LHCN-M2 (cell line): ENCODE measurements around the gene HBP1. TPM values are rescaled to one million over a fixed set of nuclear protein-coding genes. Genes with fewer than 3 reads are reported as not detected.
A peak's percentile ranks its signal among the peaks of the same experiment; 100 is the strongest.
"Not testable (repeated sequence)": the region's sequence is repeated elsewhere in the genome, so short reads cannot be mapped to it uniquely, and the experiment has no call there.

ENCODE experiments used
- DNase-seq: peaks from one replicate; pipeline ENCODE4 v3.0.0-alpha.2; 2012; ENCODE audit warnings: low read depth
- total RNA-seq: library from RNA; depleted of rRNA; stranded (reverse); fragments of >200 nt; gene quantifications from 2 replicates; pipeline ENCODE4 v1.2.3, GENCODE V29; 2014; rRNA removed

The HBP1 gene
- total RNA-seq, 1 experiment from 2014 or later, result 52.0 TPM

DNA sequence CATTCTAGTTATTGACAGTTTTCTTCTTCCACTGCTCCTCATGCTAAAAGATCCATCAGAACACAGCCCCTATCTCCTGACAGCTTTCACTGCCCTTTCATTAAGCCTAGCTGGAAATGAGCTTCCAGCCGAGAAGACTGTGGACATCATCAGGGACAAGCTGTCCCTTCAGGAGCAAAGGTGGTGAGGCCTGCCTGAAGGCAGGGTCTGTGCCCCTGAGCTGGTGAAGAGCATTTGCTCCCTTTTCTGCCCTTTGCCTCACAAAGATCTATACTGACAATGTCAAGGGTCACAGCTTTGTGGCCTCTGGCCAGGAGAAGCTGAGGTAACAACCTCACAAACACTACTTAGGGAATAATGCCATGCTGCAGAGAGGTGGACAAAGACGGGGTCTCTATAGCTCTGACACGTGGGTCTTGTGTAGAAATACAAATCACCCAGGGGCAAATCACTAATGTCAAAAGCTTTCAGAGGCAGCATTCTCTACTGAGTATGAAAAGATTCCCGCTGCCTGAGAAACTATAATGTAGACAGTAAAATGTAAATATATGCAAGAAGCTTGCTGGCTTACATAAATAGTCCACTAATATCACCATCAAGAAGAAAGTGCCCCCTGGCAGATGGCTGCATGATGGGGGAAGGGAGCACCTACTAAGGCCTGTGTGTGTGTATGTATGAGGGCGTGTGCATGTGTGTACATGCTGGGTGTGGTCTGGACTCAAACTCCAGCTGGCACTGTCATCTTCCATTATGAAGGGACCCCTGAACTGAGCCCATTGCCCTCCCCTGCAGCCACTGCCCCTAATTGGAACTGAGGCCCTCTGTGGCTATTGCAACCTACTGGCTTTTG lies 55.8 kb downstream of the HBP1 start:
- DNase-seq, result no peak

- peak; percentile 25 for DNase-seq
These were observed 59.5 kb downstream of the HBP1 start for GRCh38 chr7:107228291-107228690.

- DNase-seq, result no peak
These were observed 61.5 kb downstream of the HBP1 start for GRCh38 chr7:107230334-107230733.

GRCh38 chr7:107232568-107233090 lies 63.8 kb downstream of the HBP1 start:
- peak; percentile 96 for DNase-seq

DNA sequence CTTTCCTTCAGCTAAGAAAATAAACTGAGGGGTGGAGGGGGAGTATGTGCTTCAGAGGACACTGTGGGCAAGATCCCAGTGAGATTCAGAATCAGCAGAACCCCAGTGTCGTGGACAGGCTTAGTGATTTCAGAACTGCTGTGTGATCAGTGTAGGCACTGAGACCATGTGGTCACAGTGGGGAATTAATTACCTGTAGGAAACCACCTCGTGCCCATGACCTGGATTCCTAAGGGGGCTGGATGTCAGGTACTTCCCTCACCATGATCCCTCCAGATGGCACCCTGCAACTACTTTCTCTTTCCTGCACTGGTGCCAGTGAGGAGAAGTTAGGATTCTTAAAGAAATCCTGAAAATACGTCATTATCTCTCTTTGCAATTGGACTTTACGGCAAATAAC lies 64.4 kb downstream of the HBP1 start:
- peak; percentile 22 for DNase-seq

- DNase-seq, result no peak
These were observed 65.2 kb downstream of the HBP1 start for GRCh38 chr7:107233981-107234380.

GRCh38 chr7:107234436-107234835 lies 65.6 kb downstream of the HBP1 start:
- no peak for DNase-seq

GRCh38 chr7:107236862-107237261 lies 68.1 kb downstream of the HBP1 start:
- DNase-seq, result peak; percentile 49

DNA sequence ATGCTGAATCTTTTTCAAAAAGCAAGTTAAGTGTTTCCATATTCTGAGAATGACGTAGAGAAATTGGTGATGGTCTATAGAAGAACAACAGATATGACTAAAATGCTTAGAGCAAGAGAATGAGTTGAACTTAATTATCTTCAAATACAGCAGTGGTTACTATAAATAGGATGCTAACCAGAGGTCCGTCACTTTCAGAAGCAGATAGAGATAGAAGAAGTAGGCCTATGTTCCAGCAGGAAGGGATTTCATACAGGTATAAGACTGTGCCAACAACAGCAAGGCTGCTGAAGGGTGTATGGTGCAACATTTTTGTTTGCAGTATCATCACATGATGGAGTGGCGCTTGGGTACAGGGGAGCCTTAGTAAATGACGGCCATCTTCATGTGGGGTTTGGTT lies 68.6 kb downstream of the HBP1 start:
- no peak for DNase-seq

DNA sequence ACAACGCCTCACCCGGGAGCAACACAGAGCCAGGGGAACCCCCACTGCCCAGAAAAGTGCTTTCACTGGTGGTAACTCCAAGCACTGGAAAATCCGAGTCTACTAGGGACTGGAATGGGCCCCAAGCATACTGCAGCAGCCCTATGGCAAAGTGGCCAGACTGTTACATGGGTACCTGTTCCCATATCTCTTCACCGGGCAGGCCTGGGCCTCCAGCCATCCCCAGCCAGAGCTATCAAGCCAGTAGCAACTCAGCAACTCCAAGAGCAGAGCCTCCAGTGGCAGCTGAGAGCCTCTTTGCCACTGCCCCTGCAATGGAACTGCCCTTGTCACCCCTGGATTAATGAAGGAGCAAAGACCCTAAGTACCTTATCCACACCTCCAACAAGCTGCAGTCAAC lies 73.5 kb downstream of the HBP1 start:
- DNase-seq, result no peak

GRCh38 chr7:107244613-107245012 lies 75.8 kb downstream of the HBP1 start:
- DNase-seq, result no peak

GRCh38 chr7:107246836-107247235 lies 78.0 kb downstream of the HBP1 start:
- DNase-seq, result not testable (repeated sequence)

DNA sequence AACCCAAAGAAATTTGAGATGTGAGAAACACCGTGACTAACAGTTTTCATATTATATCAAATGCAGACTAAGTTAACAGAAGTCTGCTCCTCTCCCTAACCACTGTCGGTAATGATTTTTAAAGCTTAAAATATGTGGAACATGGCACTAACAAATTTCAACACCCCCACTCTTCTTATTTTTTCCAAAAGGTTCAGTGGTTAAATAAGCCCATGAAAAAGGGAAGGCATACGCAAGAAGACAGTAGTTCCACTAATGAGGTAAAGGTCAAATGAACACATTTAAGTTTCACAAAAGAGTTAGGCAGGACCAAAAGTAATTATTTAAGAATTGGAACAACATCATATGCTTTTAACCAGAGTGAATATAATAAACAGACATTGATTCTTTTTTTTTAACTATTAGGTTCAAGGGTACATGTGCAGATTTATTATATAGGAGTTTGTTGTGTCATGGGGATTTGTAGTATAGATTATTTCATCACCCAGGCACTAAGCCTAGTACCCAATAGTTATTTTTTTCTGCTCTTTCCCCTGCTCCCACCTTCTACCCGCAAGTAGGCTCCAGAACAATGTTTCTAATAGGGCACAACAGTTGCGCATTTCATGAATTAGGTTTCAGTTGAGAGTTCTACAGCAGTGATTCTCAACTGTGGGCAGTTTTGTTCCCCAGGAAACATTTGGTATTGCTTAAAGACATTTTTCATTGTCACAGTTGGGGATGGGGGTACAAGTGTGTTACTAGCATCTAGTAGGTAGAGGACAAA lies 79.9 kb downstream of the HBP1 start:
- DNase-seq, result no peak

DNA sequence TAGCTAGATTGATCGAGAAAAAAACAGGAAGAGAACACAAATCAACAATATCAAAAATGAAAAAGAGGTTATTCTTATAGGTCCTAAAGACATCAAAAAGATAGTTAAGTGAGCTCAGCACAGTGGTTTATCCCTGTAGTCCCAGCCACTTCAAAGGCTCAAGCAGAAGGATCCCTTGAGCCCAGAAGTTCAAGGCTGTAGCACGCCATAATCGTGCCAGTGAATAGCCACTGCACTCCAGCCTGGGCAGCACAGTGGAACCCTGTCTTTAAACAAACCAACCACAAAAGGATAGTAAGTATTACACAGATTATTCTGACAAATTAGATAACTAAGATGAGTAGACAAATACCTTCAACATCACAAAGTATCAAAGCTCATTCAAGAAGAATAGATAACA lies 83.2 kb downstream of the HBP1 start:
- DNase-seq, result no peak

Other genes with a start within 250 kb of the HBP1 start
- gene PRKAR2B, start 124.3 kb upstream of the HBP1 start, total RNA-seq, result 0.06 and 0.26 TPM in 2 replicates